SK-N-SH treated with all-trans-retinoic acid at 6 μM for 48 hours (cell line): ENCODE data around the gene HOXC13.

ENCODE experiments used
- ESRRG ChIP-seq: fragments of 250-450 bp; sonication (Bioruptor Pico); IDR thresholded peaks from 2 replicates; pipeline ENCODE4 v1.6.1; 2021; ENCODE audit warnings: mild to moderate bottlenecking
- RARB ChIP-seq: fragments of 250-450 bp; sonication (Bioruptor Pico); IDR thresholded peaks from 2 replicates; pipeline ENCODE4 v1.8.0; 2021; ENCODE audit warnings: mild to moderate bottlenecking, moderate library complexity
- ZFP3 ChIP-seq: fragments of 250-450 bp; sonication (Bioruptor Pico); IDR thresholded peaks from 2 replicates; pipeline ENCODE4 v1.5.0; 2020; ENCODE audit warnings: mild to moderate bottlenecking, moderate library complexity
- ZNF565 ChIP-seq: fragments of 450-650 bp; formaldehyde crosslinking; conservative IDR thresholded peaks from 2 replicates; pipeline ENCODE4 v1.5.0; 2020; ENCODE audit warnings: low read depth, mild to moderate bottlenecking, moderate library complexity

- TF ChIP-seq ZNF565 (CRISPR knock-in tag) (no peak), RARB (CRISPR knock-in tag) (no peak), ESRRG (CRISPR knock-in tag) (no peak), ZFP3 (CRISPR knock-in tag) (no peak)
These were observed 47.0 kb downstream of the HOXC13 start for GRCh38 chr12:53985692-53985993.
